K562 (cell line): ENCODE results near the gene ANKRD60. TPM values are rescaled to one million over a fixed set of nuclear protein-coding genes. Genes with fewer than 3 reads are reported as not detected.

Experiments used
- ELK1 ChIP-seq: sonication (generic); formaldehyde crosslinking; IDR thresholded peaks from 2 replicates; pipeline ENCODE4 v1.8.1; 2022; ENCODE audit warnings: missing genetic modification reagents
- PCBP1 ChIP-seq: fragments of 200-400 bp; formaldehyde crosslinking; IDR thresholded peaks from 2 replicates; pipeline ENCODE4 v1.6.1; 2018; ENCODE audit warnings: mild to moderate bottlenecking, low read depth, low read length; ENCODE audit not compliant: poor library complexity, severe bottlenecking
- SMC3 ChIP-seq: conservative IDR thresholded peaks from 2 replicates; pipeline ENCODE4 v1.6.1; 2011; ENCODE audit warnings: low read depth, low read length, improper control_type of control experiment; ENCODE audit not compliant: insufficient read depth
- ZBTB33 ChIP-seq: sonication (generic); formaldehyde crosslinking; IDR thresholded peaks from 2 replicates; pipeline ENCODE4 v1.8.1; 2023; ENCODE audit warnings: mild to moderate bottlenecking, missing genetic modification reagents
- polyA plus RNA-seq, 8 experiments: library from polyadenylated mRNA; depleted of rRNA in 4 of 8; stranded (reverse) in 5 of 8; unstranded in 3 of 8; fragments of >200 nt; fragmentation: Nextera tagmentation in 2 of 8; fragmentation: Illumina TruSeq in 1 of 8; extraction: Ambion mirVana in 2 of 8; extraction: Trizol in 1 of 8; gene quantifications; 2 replicates each; pipeline versions ENCODE4 v1.2.1 to v1.2.3, GENCODE V29; 2011 to 2014; ENCODE audit warnings: inconsistent platforms in 1 of 8, missing spikeins in 1 of 8
- total RNA-seq, 7 experiments: library from RNA; depleted of rRNA in 6 of 7; stranded (reverse); fragments of >200 nt in 6 of 7; fragmentation: Illumina TruSeq in 2 of 7; extraction: Trizol in 2 of 7; gene quantifications; 2 replicates each; pipeline versions ENCODE4 v1.2.1 to v1.2.3, GENCODE V29; 2011 to 2021; ENCODE audit warnings: low replicate concordance in 1 of 7
- TF ChIP-seq, protein P1 (sequence below), 2 experiments: fragments of 450-650 bp; conservative IDR thresholded peaks; 2 replicates each; pipeline ENCODE4 v1.6.1; 2017; ENCODE audit warnings: mild to moderate bottlenecking in 2 of 2, moderate library complexity in 2 of 2
- TF ChIP-seq, protein P2 (sequence below), 2 experiments: fragments of 450-650 bp; formaldehyde crosslinking in 1 of 2; IDR thresholded peaks; 2 replicates each; pipeline versions ENCODE4 v1.4.0 to v1.6.1; 2014 to 2020; ENCODE audit warnings: mild to moderate bottlenecking in 2 of 2, borderline replicate concordance in 1 of 2, low read depth in 1 of 2
- TF ChIP-seq, protein P3 (sequence below), 2 experiments: IDR thresholded peaks; 2 replicates each; pipeline ENCODE4 v1.6.1; 2012; ENCODE audit warnings: improper control_type of control experiment in 2 of 2, low read depth in 2 of 2, low read length in 2 of 2, borderline replicate concordance in 1 of 2

Gene ANKRD60
- total and polyA plus RNA-seq, 9 of the 15 experiments (the other 6 are each of a cell fraction or from before 2014, with no cell fraction given), result not detected

- TF ChIP-seq, protein P1, sequence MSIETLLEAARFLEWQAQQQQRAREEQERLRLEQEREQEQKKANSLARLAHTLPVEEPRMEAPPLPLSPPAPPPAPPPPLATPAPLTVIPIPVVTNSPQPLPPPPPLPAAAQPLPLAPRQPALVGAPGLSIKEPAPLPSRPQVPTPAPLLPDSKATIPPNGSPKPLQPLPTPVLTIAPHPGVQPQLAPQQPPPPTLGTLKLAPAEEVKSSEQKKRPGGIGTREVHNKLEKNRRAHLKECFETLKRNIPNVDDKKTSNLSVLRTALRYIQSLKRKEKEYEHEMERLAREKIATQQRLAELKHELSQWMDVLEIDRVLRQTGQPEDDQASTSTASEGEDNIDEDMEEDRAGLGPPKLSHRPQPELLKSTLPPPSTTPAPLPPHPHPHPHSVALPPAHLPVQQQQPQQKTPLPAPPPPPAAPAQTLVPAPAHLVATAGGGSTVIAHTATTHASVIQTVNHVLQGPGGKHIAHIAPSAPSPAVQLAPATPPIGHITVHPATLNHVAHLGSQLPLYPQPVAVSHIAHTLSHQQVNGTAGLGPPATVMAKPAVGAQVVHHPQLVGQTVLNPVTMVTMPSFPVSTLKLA (conservative IDR thresholded peaks at IDR 0.05), result no peak
- TF ChIP-seq ELK1 (CRISPR knock-in tag), result no peak
- no peak for TF ChIP-seq PCBP1
- peak; percentile 36; the same call in 1 of the 2 replicates for TF ChIP-seq SMC3
- TF ChIP-seq, protein P2, sequence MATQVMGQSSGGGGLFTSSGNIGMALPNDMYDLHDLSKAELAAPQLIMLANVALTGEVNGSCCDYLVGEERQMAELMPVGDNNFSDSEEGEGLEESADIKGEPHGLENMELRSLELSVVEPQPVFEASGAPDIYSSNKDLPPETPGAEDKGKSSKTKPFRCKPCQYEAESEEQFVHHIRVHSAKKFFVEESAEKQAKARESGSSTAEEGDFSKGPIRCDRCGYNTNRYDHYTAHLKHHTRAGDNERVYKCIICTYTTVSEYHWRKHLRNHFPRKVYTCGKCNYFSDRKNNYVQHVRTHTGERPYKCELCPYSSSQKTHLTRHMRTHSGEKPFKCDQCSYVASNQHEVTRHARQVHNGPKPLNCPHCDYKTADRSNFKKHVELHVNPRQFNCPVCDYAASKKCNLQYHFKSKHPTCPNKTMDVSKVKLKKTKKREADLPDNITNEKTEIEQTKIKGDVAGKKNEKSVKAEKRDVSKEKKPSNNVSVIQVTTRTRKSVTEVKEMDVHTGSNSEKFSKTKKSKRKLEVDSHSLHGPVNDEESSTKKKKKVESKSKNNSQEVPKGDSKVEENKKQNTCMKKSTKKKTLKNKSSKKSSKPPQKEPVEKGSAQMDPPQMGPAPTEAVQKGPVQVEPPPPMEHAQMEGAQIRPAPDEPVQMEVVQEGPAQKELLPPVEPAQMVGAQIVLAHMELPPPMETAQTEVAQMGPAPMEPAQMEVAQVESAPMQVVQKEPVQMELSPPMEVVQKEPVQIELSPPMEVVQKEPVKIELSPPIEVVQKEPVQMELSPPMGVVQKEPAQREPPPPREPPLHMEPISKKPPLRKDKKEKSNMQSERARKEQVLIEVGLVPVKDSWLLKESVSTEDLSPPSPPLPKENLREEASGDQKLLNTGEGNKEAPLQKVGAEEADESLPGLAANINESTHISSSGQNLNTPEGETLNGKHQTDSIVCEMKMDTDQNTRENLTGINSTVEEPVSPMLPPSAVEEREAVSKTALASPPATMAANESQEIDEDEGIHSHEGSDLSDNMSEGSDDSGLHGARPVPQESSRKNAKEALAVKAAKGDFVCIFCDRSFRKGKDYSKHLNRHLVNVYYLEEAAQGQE (IDR thresholded peaks at IDR 0.05; ENCODE audit: borderline replicate concordance), result peak; percentile 45; the same call in 1 of the 2 replicates
- TF ChIP-seq, protein P2 (CRISPR knock-in tag; IDR thresholded peaks at IDR 0.05; ENCODE audit: low read depth), result no peak
- TF ChIP-seq ZBTB33 (CRISPR knock-in tag), result peak; percentile 89
- TF ChIP-seq, protein P3, sequence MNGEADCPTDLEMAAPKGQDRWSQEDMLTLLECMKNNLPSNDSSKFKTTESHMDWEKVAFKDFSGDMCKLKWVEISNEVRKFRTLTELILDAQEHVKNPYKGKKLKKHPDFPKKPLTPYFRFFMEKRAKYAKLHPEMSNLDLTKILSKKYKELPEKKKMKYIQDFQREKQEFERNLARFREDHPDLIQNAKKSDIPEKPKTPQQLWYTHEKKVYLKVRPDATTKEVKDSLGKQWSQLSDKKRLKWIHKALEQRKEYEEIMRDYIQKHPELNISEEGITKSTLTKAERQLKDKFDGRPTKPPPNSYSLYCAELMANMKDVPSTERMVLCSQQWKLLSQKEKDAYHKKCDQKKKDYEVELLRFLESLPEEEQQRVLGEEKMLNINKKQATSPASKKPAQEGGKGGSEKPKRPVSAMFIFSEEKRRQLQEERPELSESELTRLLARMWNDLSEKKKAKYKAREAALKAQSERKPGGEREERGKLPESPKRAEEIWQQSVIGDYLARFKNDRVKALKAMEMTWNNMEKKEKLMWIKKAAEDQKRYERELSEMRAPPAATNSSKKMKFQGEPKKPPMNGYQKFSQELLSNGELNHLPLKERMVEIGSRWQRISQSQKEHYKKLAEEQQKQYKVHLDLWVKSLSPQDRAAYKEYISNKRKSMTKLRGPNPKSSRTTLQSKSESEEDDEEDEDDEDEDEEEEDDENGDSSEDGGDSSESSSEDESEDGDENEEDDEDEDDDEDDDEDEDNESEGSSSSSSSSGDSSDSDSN (IDR thresholded peaks at IDR 0.05; ENCODE audit: borderline replicate concordance in 1 of 2, low read depth in 2 of 2, low read length in 2 of 2), result no peak
- TF ChIP-seq, all 486 proteins: peak for 6
These were observed 17.9 kb upstream of the ANKRD60 start (continued) for GRCh38 chr20:58246346-58246745.
